GM21786 (cell line): Measurements from ENCODE around the gene MINDY3.

ENCODE experiments used
- ATAC-seq: cut with Tn5 transposase; IDR thresholded peaks from one replicate; pipeline ENCODE4 v1.9.1; 2021; ENCODE audit not compliant: unreplicated experiment

MINDY3 gene

GRCh38 chr10:15808204-15808797 is 52.0 kb downstream of the MINDY3 start:
- no peak for ATAC-seq

- ATAC-seq, result no peak
Observed at GRCh38 chr10:15805395-15806058, 54.8 kb downstream of the MINDY3 start.

GRCh38 chr10:15804109-15804508 is 56.2 kb downstream of the MINDY3 start:
- no peak for ATAC-seq

GRCh38 chr10:15802375-15802949 is 57.8 kb downstream of the MINDY3 start:
- ATAC-seq, result no peak

- no peak for ATAC-seq
Observed at GRCh38 chr10:15801641-15802040, 58.7 kb downstream of the MINDY3 start.

- no peak for ATAC-seq
Observed at GRCh38 chr10:15801147-15801546, 59.2 kb downstream of the MINDY3 start.

- ATAC-seq, result no peak
Observed at GRCh38 chr10:15797346-15797745, 63.0 kb downstream of the MINDY3 start.

GRCh38 chr10:15796762-15797161 is 63.5 kb downstream of the MINDY3 start:
- ATAC-seq, result no peak

- ATAC-seq, result no peak
Observed at GRCh38 chr10:15796098-15796759, 64.1 kb downstream of the MINDY3 start.

- ATAC-seq, result no peak
Observed at GRCh38 chr10:15795036-15795792, 65.1 kb downstream of the MINDY3 start.

GRCh38 chr10:15794569-15794968 is 65.7 kb downstream of the MINDY3 start:
- no peak for ATAC-seq

GRCh38 chr10:15793664-15794063 is 66.6 kb downstream of the MINDY3 start:
- ATAC-seq, result no peak

- no peak for ATAC-seq
Observed at GRCh38 chr10:15792777-15793176, 67.5 kb downstream of the MINDY3 start.

- ATAC-seq, result no peak
Observed at GRCh38 chr10:15791816-15792524, 68.3 kb downstream of the MINDY3 start.

GRCh38 chr10:15789793-15790525 is 70.3 kb downstream of the MINDY3 start:
- ATAC-seq, result no peak

- no peak for ATAC-seq
Observed at GRCh38 chr10:15787426-15787825, 72.9 kb downstream of the MINDY3 start.

GRCh38 chr10:15784662-15785300 is 75.5 kb downstream of the MINDY3 start:
- no peak for ATAC-seq

- ATAC-seq, result no peak
Observed at GRCh38 chr10:15783941-15784636, 76.2 kb downstream of the MINDY3 start.

GRCh38 chr10:15782851-15783250 is 77.5 kb downstream of the MINDY3 start:
- ATAC-seq, result no peak
